IgD-negative memory B cell (primary cell): ENCODE measurements around the gene SUN1. TPM values are rescaled to one million over a fixed set of nuclear protein-coding genes. Genes with fewer than 3 reads are reported as not detected.
"Not testable (repeated sequence)": the region's sequence is repeated elsewhere in the genome, so short reads cannot be mapped to it uniquely, and the experiment has no call there.

Source experiments
- H3K27ac Mint-ChIP-seq, 3 donors: one replicate each; pipeline ENCODE4 v1.8.0; 2020 to 2022; ENCODE audit warnings: mild to moderate bottlenecking in 3 of 3, mixed read lengths in 3 of 3, moderate library complexity in 1 of 3
- H3K27me3 Mint-ChIP-seq: one replicate; pipeline ENCODE4 v1.8.0; 2021; ENCODE audit warnings: mixed read lengths
- H3K36me3 Mint-ChIP-seq: one replicate; pipeline ENCODE4 v1.8.0; 2020; ENCODE audit warnings: mild to moderate bottlenecking, mixed read lengths
- H3K4me1 Mint-ChIP-seq, 3 donors: one replicate each; pipeline ENCODE4 v1.8.0; 2020 to 2022; ENCODE audit warnings: mixed read lengths in 3 of 3, mild to moderate bottlenecking in 1 of 3
- H3K4me3 Mint-ChIP-seq, 4 donors: one replicate each; pipeline ENCODE4 v1.8.0; 2020 to 2022; ENCODE audit warnings: mild to moderate bottlenecking in 4 of 4, mixed read lengths in 4 of 4, moderate library complexity in 3 of 4
- H3K9me3 Mint-ChIP-seq, 3 donors: one replicate each; pipeline ENCODE4 v1.8.0; 2020 to 2021; ENCODE audit warnings: mixed read lengths in 3 of 3, mild to moderate bottlenecking in 1 of 3
- polyA plus RNA-seq: library from polyadenylated mRNA; unstranded; fragments of 300-500 nt; fragmentation: Illumina TruSeq; gene quantifications from one replicate; pipeline ENCODE4 v1.2.3, GENCODE V29; 2021

The SUN1 gene
- polyA plus RNA-seq, 1 donor from 2014 or later, result 31.0 TPM

DNA sequence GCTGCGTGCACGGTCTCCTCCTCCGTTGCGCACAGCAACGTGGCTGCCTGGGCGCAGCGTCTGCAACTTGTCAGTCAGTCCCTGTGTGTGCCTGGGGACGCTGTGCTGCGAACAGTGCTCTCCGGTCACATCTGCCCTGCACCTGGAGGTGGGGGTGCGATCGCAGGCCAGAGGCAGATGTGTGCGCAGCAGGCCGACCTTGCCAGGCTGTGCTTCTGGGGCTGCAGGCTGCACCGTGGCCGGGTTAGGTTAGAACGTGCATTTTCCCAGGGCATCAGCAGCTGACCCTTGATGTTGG, 35.9 kb downstream of the SUN1 start:
- H3K4me3 Mint-ChIP-seq, result no peak overlapping the region
- H3K27ac Mint-ChIP-seq, result no peak overlapping the region
- no peaks in the 10 kb centered on the region for H3K27me3 Mint-ChIP-seq
- H3K36me3 Mint-ChIP-seq, result peaks cover 8% of the 10 kb centered on the region
- H3K4me1 Mint-ChIP-seq, result peaks cover 2 to 3% (median 2%) of the 10 kb centered on the region in 3 donors
- H3K9me3 Mint-ChIP-seq, result no peaks in the 10 kb centered on the region

DNA sequence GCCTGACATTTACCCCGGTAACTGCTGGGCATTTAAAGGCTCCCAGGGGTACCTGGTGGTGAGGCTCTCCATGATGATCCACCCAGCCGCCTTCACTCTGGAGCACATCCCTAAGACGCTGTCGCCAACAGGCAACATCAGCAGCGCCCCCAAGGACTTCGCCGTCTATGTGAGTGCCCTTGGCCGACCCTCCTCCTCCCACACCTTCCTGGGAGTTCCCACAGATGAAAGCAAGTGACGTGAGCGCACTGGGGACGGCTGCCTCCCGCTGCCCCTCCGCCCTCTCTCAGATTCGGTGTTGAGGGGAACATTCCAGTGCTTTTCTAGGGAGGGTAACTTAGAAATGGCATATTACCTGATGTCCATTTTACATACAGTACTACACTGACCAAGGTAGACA, 37.1 kb downstream of the SUN1 start:
- no peaks in the 10 kb centered on the region for H3K27me3 Mint-ChIP-seq
- H3K36me3 Mint-ChIP-seq, result peaks cover 5% of the 10 kb centered on the region
- no peak overlapping the region for H3K27ac Mint-ChIP-seq
- peaks cover 7 to 10% (median 8%) of the 10 kb centered on the region in 3 donors for H3K4me1 Mint-ChIP-seq
- H3K9me3 Mint-ChIP-seq, result no peaks in the 10 kb centered on the region
- H3K4me3 Mint-ChIP-seq, result peak overlapping the region in 1 of 4 donors; percentile 26

DNA sequence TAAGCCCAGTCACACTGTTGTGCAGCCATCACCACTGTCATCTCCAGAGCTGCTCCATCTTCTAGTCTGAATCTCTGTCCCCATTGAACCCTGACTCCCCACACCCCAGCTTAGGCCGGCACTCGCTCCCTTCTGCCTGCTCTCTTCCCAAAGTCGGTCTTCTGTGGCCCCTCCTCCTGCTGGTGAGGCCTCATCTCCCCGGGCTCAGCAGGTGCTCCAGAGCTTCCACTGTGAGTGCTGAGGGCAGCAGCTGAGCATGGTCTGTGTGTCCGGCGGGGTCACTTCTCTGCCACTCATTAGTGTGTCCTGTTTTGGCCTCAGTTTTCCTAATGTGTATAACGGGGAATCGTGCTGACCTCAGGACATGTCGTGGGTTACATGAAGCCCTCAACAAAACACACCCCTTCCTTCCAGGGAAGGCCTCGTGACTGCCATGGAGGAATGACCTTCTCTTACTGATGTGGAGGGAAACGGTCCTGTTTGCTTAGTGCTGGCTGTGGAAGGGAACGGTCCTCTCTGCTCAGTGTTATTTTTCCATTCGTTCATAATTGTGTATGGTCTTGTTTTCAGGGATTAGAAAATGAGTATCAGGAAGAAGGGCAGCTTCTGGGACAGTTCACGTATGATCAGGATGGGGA, 39.7 kb downstream of the SUN1 start:
- Mint-ChIP-seq H3K27ac (peak overlapping the region in 1 of 3 donors; percentile 94), H3K4me3 (peak overlapping the region in 2 of 4 donors; percentile 45 to 56), H3K4me1 (peaks cover 7 to 10% (median 8%) of the 10 kb centered on the region in 3 donors), H3K36me3 (peaks cover 3% of the 10 kb centered on the region), H3K27me3 (no peaks in the 10 kb centered on the region), H3K9me3 (no peaks in the 10 kb centered on the region)

DNA sequence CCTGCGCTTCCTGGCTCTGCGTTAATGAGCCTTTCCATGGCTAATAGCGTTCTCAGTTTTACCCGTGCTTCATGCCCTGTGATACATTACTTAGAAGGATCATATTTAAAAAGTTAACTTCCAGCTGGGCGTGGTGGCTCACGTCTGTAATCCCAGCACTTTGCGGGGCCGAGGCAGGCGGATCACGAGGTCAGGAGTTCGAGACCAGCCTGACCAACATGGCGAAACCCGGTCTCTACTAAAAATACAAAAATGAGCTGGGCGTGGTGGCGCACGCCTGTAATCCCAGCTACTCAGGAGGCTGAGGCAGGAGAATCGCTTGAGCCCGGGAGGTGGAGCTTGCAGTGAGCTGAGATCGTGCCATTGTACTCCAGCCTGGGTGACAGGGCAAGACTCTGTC, 40.4 kb downstream of the SUN1 start:
- Mint-ChIP-seq H3K27ac (peak overlapping the region in 2 of 3 donors; percentile 94), H3K4me3 (peak overlapping the region in 2 of 4 donors; percentile 56 to 89), H3K4me1 (peaks cover 7 to 10% (median 8%) of the 10 kb centered on the region in 3 donors)
- H3K36me3 Mint-ChIP-seq, H3K9me3 Mint-ChIP-seq, H3K27me3 Mint-ChIP-seq: not testable (repeated sequence)

GRCh38 chr7:873367-874002, 41.2 kb downstream of the SUN1 start:
- Mint-ChIP-seq H3K27me3 (no peaks in the 10 kb centered on the region), H3K27ac (peak overlapping the region; percentile 80 to 94 (median 94)), H3K36me3 (peaks cover 3% of the 10 kb centered on the region), H3K9me3 (no peaks in the 10 kb centered on the region), H3K4me3 (peak overlapping the region in 1 of 4 donors; percentile 89), H3K4me1 (peaks cover 10 to 15% (median 14%) of the 10 kb centered on the region in 3 donors)

DNA sequence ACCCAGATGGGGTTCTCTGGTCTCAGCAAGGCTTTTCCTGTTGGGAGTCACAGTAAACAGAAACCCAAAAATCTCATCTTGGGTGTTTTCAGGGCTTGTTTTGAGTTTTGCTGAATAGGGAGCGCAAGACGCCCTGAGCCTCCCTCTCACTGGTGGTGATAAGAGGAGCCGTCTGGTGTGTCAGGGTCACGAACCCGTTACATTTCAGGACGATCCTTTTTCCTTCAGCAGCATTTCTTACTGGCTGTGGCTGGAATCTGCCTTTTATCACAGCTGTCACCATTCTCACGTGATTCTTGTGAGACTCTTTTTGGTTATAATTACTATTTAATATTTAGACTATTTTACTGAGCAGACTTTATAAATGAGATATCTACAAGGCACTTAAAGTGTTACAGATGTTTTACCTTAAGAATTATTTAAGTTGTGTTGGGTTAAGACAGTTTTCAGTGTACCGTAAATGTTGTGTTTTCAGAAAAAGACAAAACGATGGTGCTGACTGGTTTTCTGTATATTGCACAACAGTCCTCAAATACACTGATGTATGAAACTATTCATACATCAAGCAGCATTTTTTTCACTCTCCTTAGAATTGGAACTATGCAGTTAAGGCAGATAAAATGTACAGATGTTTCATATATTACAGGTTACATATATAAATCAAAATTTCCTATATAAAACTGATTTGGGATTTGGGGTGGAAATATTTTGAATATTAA, 41.9 kb downstream of the SUN1 start:
- H3K4me1 Mint-ChIP-seq, result peaks cover 12 to 18% (median 14%) of the 10 kb centered on the region in 3 donors
- no peaks in the 10 kb centered on the region for H3K9me3 Mint-ChIP-seq
- H3K4me3 Mint-ChIP-seq, result peak overlapping the region in 1 of 4 donors; percentile 43
- H3K36me3 Mint-ChIP-seq, result peaks cover 3% of the 10 kb centered on the region
- peak overlapping the region in 2 of 3 donors; percentile 94 for H3K27ac Mint-ChIP-seq
- H3K27me3 Mint-ChIP-seq, result no peaks in the 10 kb centered on the region

GRCh38 chr7:875051-875450, 42.8 kb downstream of the SUN1 start:
- peak overlapping the region in 3 of 4 donors; percentile 25 to 60 (median 43) for H3K4me3 Mint-ChIP-seq

DNA sequence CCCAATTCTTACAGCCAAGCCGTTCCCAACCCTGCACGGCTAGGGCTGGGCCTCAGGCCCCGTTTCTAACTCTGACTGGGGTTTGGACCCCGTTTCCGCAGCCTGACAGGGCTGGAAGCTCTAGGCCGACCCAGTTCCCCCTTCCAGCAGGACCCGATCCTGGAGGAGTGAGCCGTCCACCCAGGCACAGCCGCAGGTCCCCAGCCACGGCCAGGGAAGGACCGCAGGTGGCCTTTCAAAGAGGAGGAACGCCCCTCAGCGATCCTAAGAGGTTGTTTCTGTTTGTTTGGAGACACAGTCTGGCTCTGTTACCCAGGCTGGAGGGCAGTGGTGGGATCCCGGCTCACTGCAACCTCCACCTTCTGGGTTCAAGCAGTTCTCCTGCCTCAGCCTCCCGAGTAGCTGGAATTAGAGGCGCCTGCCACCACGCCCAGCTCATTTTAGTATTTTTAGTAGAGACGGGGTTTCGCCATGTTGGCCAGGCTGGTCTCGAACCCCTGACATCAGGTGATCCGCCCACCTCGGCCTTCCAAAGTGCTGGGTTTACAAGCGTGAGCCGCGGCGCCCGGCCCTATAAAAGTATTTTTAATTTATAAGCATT, 43.3 kb downstream of the SUN1 start:
- H3K27me3 Mint-ChIP-seq, result no peaks in the 10 kb centered on the region
- H3K4me3 Mint-ChIP-seq, result peak overlapping the region in 2 of 4 donors; percentile 43 to 47
- peak overlapping the region in 2 of 3 donors; percentile 46 to 73 for H3K27ac Mint-ChIP-seq
- H3K9me3 Mint-ChIP-seq, result no peaks in the 10 kb centered on the region
- peaks cover 2% of the 10 kb centered on the region for H3K36me3 Mint-ChIP-seq
- H3K4me1 Mint-ChIP-seq, result peaks cover 14 to 21% (median 15%) of the 10 kb centered on the region in 3 donors

More at GRCh38 chr7:875051-875450, 42.8 kb downstream of the SUN1 start:
- Mint-ChIP-seq H3K9me3 (no peaks in the 10 kb centered on the region), H3K36me3 (peaks cover 3% of the 10 kb centered on the region), H3K27ac (peak overlapping the region in 2 of 3 donors; percentile 31 to 73), H3K27me3 (no peaks in the 10 kb centered on the region), H3K4me1 (peaks cover 14 to 21% (median 15%) of the 10 kb centered on the region in 3 donors)

GRCh38 chr7:876077-876971, 44.0 kb downstream of the SUN1 start, which contains the start of gene GET4:
Gene GET4, plus strand, starts transcription at chr7:876554. Its CDS starts 92 bp downstream, at chr7:876646.
- Mint-ChIP-seq H3K27me3 (no peaks in the 10 kb centered on the region), H3K4me1 (peaks cover 15 to 21% (median 16%) of the 10 kb centered on the region in 3 donors), H3K27ac (peak within 1 kb of the TSS in 2 of 3 donors; percentile 73 to 89), H3K4me3 (peak within 1 kb of the TSS; percentile 70 to 98 (median 88)), H3K9me3 (no peaks in the 10 kb centered on the region), H3K36me3 (peaks cover 1% of the 10 kb centered on the region)

DNA sequence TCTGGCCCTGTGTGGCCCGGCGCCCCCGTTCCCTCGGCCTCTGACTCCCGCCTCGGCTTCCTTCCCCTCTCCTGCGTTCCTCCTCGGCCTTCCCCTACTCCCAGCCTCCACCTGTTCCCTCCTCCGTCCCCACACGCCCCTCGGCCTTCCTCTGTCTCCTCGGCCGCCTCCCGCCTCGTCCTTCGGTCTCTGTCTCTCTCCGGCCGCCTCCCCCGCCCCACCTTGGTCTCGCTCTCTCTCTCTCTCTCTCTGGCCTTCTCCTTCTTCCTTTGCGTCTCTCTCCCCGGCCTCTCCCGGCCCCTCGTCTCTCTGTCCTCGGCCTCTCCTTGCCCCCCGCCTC, 44.7 kb downstream of the SUN1 start:
- Mint-ChIP-seq H3K4me3 (peak overlapping the region; percentile 70 to 98 (median 88)), H3K4me1 (peaks cover 16 to 21% (median 19%) of the 10 kb centered on the region in 3 donors), H3K9me3 (no peaks in the 10 kb centered on the region), H3K27me3 (no peaks in the 10 kb centered on the region), H3K36me3 (no peaks in the 10 kb centered on the region), H3K27ac (peak overlapping the region in 2 of 3 donors; percentile 42 to 89)

DNA sequence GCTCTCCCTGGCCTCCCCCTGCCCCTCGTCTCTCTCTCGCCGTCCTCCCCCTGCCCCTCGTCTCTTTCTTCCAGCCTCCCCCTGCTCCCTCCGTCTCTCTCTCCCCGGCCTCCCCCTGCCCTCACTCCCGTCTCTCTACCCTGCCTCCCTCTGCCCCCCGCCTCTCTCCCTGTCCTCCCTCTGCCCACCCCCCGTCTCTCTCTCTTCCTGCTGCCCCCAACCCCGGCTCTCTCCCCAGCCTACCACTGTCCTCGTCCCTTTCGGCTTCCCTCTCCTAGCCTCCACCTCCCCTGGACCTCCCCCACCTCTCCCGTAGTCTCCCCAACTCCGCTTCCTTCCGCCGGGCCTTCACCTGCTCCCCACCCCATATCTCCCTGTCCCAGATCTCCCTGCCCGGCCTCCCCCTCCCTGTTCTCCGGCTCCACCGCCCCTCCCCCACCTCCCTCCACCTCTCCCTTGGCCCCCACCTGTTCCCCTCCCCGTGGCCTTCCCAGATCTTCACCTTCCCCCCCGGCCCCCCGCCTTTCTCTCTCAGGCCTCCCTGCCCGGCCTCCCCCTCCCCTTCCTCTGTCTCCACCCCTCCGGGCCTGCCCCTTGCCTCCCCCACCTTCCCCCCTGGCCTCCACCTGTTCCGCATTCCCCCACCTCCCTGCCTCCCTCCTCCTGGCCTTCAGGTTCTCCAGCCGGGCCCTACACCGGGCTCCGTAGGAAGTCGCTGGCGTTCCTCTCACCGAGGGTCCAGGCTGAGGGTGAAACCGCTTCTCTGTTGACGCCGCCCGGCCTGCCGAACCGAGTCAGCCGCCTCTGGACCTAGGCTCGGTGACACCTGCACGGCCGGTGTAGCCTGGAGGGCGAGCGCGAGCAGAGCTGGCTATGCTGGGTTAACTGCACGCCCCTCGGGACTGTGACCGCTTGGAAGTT, 45.3 kb downstream of the SUN1 start:
- Mint-ChIP-seq H3K36me3 (no peaks in the 10 kb centered on the region), H3K27me3 (no peaks in the 10 kb centered on the region), H3K27ac (peak overlapping the region; percentile 2 to 97 (median 86)), H3K9me3 (no peaks in the 10 kb centered on the region), H3K4me3 (peak overlapping the region; percentile 84 to 98 (median 92)), H3K4me1 (peaks cover 16 to 21% (median 21%) of the 10 kb centered on the region in 3 donors)

- Mint-ChIP-seq H3K4me3 (peak overlapping the region in 3 of 4 donors; percentile 48 to 83 (median 52)), H3K36me3 (no peaks in the 10 kb centered on the region), H3K9me3 (no peaks in the 10 kb centered on the region), H3K27ac (peak overlapping the region in 2 of 3 donors; percentile 80 to 91), H3K4me1 (peaks cover 9 to 13% (median 11%) of the 10 kb centered on the region in 3 donors), H3K27me3 (no peaks in the 10 kb centered on the region)
Measured at GRCh38 chr7:879093-879492, 46.8 kb downstream of the SUN1 start.

GRCh38 chr7:879706-880105, 47.4 kb downstream of the SUN1 start:
- H3K4me1 Mint-ChIP-seq, result peaks cover 9 to 13% (median 11%) of the 10 kb centered on the region in 3 donors
- H3K27ac Mint-ChIP-seq, result peak overlapping the region in 1 of 3 donors; percentile 91
- H3K27me3 Mint-ChIP-seq, result no peaks in the 10 kb centered on the region
- no peaks in the 10 kb centered on the region for H3K36me3 Mint-ChIP-seq
- no peaks in the 10 kb centered on the region for H3K9me3 Mint-ChIP-seq
- H3K4me3 Mint-ChIP-seq, result peak overlapping the region in 3 of 4 donors; percentile 52 to 83 (median 52)
